Osteoblast (primary cell): ENCODE data around the gene GSAP. TPM values are rescaled to one million over a fixed set of nuclear protein-coding genes. Genes with fewer than 3 reads are reported as not detected.

Source experiments
- DNase-seq: peaks from one replicate; pipeline ENCODE4 v3.0.0; 2011; ENCODE audit warnings: low spot score, mixed read lengths; ENCODE audit not compliant: insufficient read length; ENCODE audit errors: missing footprints
- H2AFZ ChIP-seq: 2 replicates; pipeline ENCODE4 v1.6.0; 2011; ENCODE audit warnings: mild to moderate bottlenecking, low read length
- H3K27ac ChIP-seq: 2 replicates; pipeline ENCODE4 v1.5.1; 2011; ENCODE audit warnings: mild to moderate bottlenecking, low read depth, low read length, moderate library complexity
- H3K27me3 ChIP-seq: 2 replicates; pipeline ENCODE4 v1.6.0; 2012; ENCODE audit warnings: mild to moderate bottlenecking, control low read depth, inconsistent platforms, low read length, moderate library complexity; ENCODE audit not compliant: insufficient read depth
- H3K36me3 ChIP-seq: 2 replicates; pipeline ENCODE4 v1.5.1; 2011; ENCODE audit warnings: mild to moderate bottlenecking, low read length, control low read depth, moderate library complexity; ENCODE audit not compliant: insufficient read depth
- H3K4me1 ChIP-seq: 2 replicates; pipeline ENCODE4 v1.5.1; 2011; ENCODE audit warnings: mild to moderate bottlenecking, low read length, control low read depth, moderate library complexity; ENCODE audit not compliant: insufficient read depth
- H3K4me2 ChIP-seq: 2 replicates; pipeline ENCODE4 v1.6.0; 2011; ENCODE audit warnings: mild to moderate bottlenecking, low read length; ENCODE audit not compliant: insufficient read depth
- H3K4me3 ChIP-seq: fragments of 200-600 bp; sonication (generic); 3 replicates; pipeline ENCODE4 v1.5.1; 2012; ENCODE audit warnings: mild to moderate bottlenecking, low read length, inconsistent platforms; ENCODE audit not compliant: insufficient read depth
- H3K79me2 ChIP-seq: 2 replicates; pipeline ENCODE4 v1.6.0; 2012; ENCODE audit warnings: mild to moderate bottlenecking, low read length, control low read depth, inconsistent platforms; ENCODE audit not compliant: insufficient read depth
- H3K9me3 ChIP-seq: 2 replicates; pipeline ENCODE4 v1.5.1; 2011; ENCODE audit warnings: low read depth, low read length, control low read depth
- H4K20me1 ChIP-seq: 2 replicates; pipeline ENCODE4 v1.6.0; 2012; ENCODE audit warnings: mild to moderate bottlenecking, low read length, control low read depth; ENCODE audit not compliant: insufficient read depth
- CTCF ChIP-seq: IDR thresholded peaks from 2 replicates; pipeline ENCODE4 v1.5.1; 2011; ENCODE audit warnings: mild to moderate bottlenecking, low read depth, low read length, moderate library complexity; ENCODE audit errors: extremely low read depth
- total RNA-seq: library from RNA; depleted of rRNA; stranded (reverse); fragments of >200 nt; gene quantifications from 2 replicates; pipeline ENCODE4 v1.2.3, GENCODE V29; 2012

The GSAP gene
- total RNA-seq, 1 donor = 13.0 TPM

GRCh38 chr7:77450054-77450453 is 33.9 kb upstream of the GSAP start:
- H2AFZ ChIP-seq = no peak overlapping the region
- no peak overlapping the region for H3K4me3 ChIP-seq
- H3K9me3 ChIP-seq = no peaks in the 10 kb centered on the region
- H3K27ac ChIP-seq = no peak overlapping the region
- DNase-seq = peak; percentile 19
- H3K27me3 ChIP-seq = no peaks in the 10 kb centered on the region
- peaks cover 29% of the 10 kb centered on the region for H3K4me1 ChIP-seq
- no peaks in the 10 kb centered on the region for H3K79me2 ChIP-seq
- TF ChIP-seq CTCF = no peak
- no peak overlapping the region for H3K4me2 ChIP-seq
- H3K36me3 ChIP-seq = no peaks in the 10 kb centered on the region
- no peaks in the 10 kb centered on the region for H4K20me1 ChIP-seq

- Histone ChIP-seq H3K4me2 (no peak overlapping the region), H3K79me2 (no peaks in the 10 kb centered on the region), H3K4me3 (no peak overlapping the region), H3K9me3 (no peaks in the 10 kb centered on the region), H3K36me3 (no peaks in the 10 kb centered on the region), H2AFZ (no peak overlapping the region), H4K20me1 (no peaks in the 10 kb centered on the region), H3K4me1 (peaks cover 23% of the 10 kb centered on the region), H3K27me3 (no peaks in the 10 kb centered on the region), H3K27ac (no peak overlapping the region)
- no peak for TF ChIP-seq CTCF
- DNase-seq = no peak
Observed at GRCh38 chr7:77447616-77448015, 31.5 kb upstream of the GSAP start.

GRCh38 chr7:77444123-77444522 is 28.0 kb upstream of the GSAP start:
- no peak overlapping the region for H3K4me2 ChIP-seq
- H3K27ac ChIP-seq = peak overlapping the region; percentile 28
- H3K36me3 ChIP-seq = no peaks in the 10 kb centered on the region
- no peaks in the 10 kb centered on the region for H4K20me1 ChIP-seq
- H3K4me3 ChIP-seq = no peak overlapping the region
- no peak for DNase-seq
- no peaks in the 10 kb centered on the region for H3K79me2 ChIP-seq
- H3K27me3 ChIP-seq = no peaks in the 10 kb centered on the region
- TF ChIP-seq CTCF = no peak
- H3K9me3 ChIP-seq = no peaks in the 10 kb centered on the region
- H2AFZ ChIP-seq = peak overlapping the region; percentile 51
- H3K4me1 ChIP-seq = peaks cover 23% of the 10 kb centered on the region

GRCh38 chr7:77443042-77443441 is 26.9 kb upstream of the GSAP start:
- Histone ChIP-seq H2AFZ (no peak overlapping the region), H3K27ac (peak overlapping the region; percentile 52), H3K36me3 (no peaks in the 10 kb centered on the region), H3K9me3 (no peaks in the 10 kb centered on the region), H3K4me1 (peaks cover 23% of the 10 kb centered on the region), H3K4me2 (peak overlapping the region; percentile 34), H3K4me3 (no peak overlapping the region), H4K20me1 (no peaks in the 10 kb centered on the region), H3K79me2 (no peaks in the 10 kb centered on the region), H3K27me3 (no peaks in the 10 kb centered on the region)
- no peak for TF ChIP-seq CTCF
- no peak for DNase-seq
